Stimulated activated CD8-positive, alpha-beta memory T cell treated with anti-CD3 and anti-CD28 coated beads, Interleukin-15, amount 100 ng/mL, for 1 hour (primary cell): ENCODE measurements around the gene COL13A1.

Experiments used
- DNase-seq: peaks from one replicate; pipeline ENCODE4 v3.0.0-alpha.2; 2020; ENCODE audit warnings: low read depth

Gene COL13A1

GRCh38 chr10:69801434-69802315 lies at the start of gene COL13A1:
COL13A1 (plus strand) TSS chr10:69801906; CDS start chr10:69802424, 518 bp downstream.
- no peak for DNase-seq

GRCh38 chr10:69752479-69752878 lies 49.2 kb upstream of the COL13A1 start:
- no peak for DNase-seq

GRCh38 chr10:69756279-69756678 lies 45.4 kb upstream of the COL13A1 start:
- no peak for DNase-seq

- no peak for DNase-seq
These were observed 44.5 kb upstream of the COL13A1 start for GRCh38 chr10:69757206-69757552.

- DNase-seq, result no peak
These were observed 44.0 kb upstream of the COL13A1 start for GRCh38 chr10:69757553-69758309.

GRCh38 chr10:69758310-69758728 lies 43.4 kb upstream of the COL13A1 start:
- DNase-seq, result no peak

GRCh38 chr10:69759641-69760040 lies 42.1 kb upstream of the COL13A1 start:
- DNase-seq, result no peak

- DNase-seq, result no peak
These were observed 41.6 kb upstream of the COL13A1 start for GRCh38 chr10:69760072-69760471.

- no peak for DNase-seq
These were observed 40.4 kb upstream of the COL13A1 start for GRCh38 chr10:69761320-69761719.

GRCh38 chr10:69766161-69766910 lies 35.4 kb upstream of the COL13A1 start:
- no peak for DNase-seq

- DNase-seq, result no peak
These were observed 33.9 kb upstream of the COL13A1 start for GRCh38 chr10:69767793-69768192.

- no peak for DNase-seq
These were observed 33.3 kb upstream of the COL13A1 start for GRCh38 chr10:69768386-69768785.

GRCh38 chr10:69769395-69769992 lies 32.2 kb upstream of the COL13A1 start:
- DNase-seq, result no peak

GRCh38 chr10:69772933-69773704 lies 28.6 kb upstream of the COL13A1 start:
- no peak for DNase-seq

- no peak for DNase-seq
These were observed 27.1 kb upstream of the COL13A1 start for GRCh38 chr10:69774596-69774995.

- no peak for DNase-seq
These were observed 21.6 kb upstream of the COL13A1 start for GRCh38 chr10:69780077-69780476.

- no peak for DNase-seq
These were observed 20.1 kb upstream of the COL13A1 start for GRCh38 chr10:69781576-69781975.

- no peak for DNase-seq
These were observed 18.2 kb upstream of the COL13A1 start for GRCh38 chr10:69783515-69783914.

GRCh38 chr10:69786791-69787190 lies 14.9 kb upstream of the COL13A1 start:
- no peak for DNase-seq

- no peak for DNase-seq
These were observed 14.0 kb upstream of the COL13A1 start for GRCh38 chr10:69787681-69788080.

GRCh38 chr10:69789164-69789576 lies 12.5 kb upstream of the COL13A1 start:
- no peak for DNase-seq
